ENCODE data around the gene STATH. TPM values are rescaled to one million over a fixed set of nuclear protein-coding genes. Genes with fewer than 3 reads are reported as not detected.
"Not testable (repeated sequence)": the region's sequence is repeated elsewhere in the genome, so short reads cannot be mapped to it uniquely, and the experiment has no call there.

The STATH gene, protein sequence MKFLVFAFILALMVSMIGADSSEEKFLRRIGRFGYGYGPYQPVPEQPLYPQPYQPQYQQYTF
- not detected for total RNA-seq

DNA sequence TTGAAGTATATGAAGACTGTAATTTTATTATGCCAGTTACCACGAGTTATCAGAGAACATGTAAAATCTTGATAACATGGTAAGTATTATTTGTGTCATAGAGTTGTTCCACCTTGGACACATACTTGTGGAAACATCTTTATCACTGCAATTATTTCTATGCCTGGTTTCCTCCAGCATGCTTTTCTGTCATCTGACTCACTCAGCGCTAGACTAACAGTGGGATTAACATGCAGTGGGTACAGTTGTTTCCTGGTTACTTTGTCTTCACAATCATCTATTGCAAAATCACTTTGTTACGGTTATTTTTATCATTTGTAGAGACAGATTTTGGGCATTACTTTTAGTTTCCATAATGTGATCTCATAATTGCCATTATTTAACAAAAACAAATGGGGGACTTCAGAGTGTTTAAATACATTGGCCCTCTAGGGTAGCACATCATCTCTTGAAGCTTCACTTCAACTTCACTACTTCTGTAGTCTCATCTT is at the start of gene STATH:
Gene STATH, plus strand, starts transcription at position 441 of the 491 bp plus-strand sequence. CDS start 2,472 bp downstream, outside the sequence.
- Histone ChIP-seq H3K4me1 (ENCODE audit: insufficient read depth, low read length) (no peaks in the 10 kb centered on the region), H3K27me3 (ENCODE audit: insufficient read depth, low read length) (no peaks in the 10 kb centered on the region), H3K4me3 (ENCODE audit: low read length) (no peak within 1 kb of the TSS), H3K9me3 (ENCODE audit: low read depth, low read length) (no peaks in the 10 kb centered on the region)

DNA sequence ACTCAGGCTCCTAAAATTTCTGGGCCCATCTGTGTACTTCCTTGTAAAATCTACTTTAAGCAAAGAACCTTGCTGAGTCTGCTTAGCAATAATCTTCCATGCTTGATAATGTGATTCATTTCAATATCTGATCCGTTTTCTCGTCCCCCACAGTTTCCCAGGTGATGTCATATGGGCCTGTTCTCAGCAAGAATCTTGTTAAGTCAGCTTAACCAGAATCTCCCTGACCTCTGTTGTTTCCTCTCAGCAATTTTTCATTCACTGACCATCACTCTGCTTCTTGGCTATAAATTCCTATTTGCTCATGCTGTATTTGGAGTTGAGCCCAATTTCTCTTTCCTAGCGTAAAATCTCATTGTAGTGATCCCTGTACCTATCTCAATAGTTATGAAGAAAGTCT is 44.2 kb upstream of the STATH start:
- Histone ChIP-seq H3K27me3 (ENCODE audit: insufficient read depth, low read length) (no peaks in the 10 kb centered on the region), H3K4me3 (ENCODE audit: low read length) (no peak overlapping the region), H3K4me1 (ENCODE audit: insufficient read depth, low read length) (no peaks in the 10 kb centered on the region), H3K9me3 (ENCODE audit: low read depth, low read length) (no peaks in the 10 kb centered on the region)

DNA sequence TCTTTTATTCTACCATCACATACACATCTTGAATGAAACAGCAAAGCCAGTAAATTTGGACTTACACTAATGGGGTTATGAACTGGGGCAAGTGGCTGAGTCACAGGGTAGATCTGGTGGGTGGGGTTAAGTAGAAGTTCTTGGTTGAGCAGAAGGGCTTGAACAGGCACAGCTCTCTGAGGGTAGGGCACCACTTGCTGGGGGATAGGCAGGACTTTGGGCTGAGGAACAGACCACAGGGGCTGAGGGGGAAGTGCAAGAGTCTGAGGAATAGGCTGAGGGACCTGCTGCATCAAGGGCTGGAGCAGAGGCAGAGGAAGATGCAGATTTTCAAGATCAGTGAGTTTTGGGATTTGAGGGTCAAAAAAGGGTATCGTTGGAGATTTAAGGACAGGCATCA is 38.6 kb upstream of the STATH start:
- no peak overlapping the region for H3K4me3 ChIP-seq (ENCODE audit: low read length)
- H3K9me3 ChIP-seq (ENCODE audit: low read depth, low read length) = no peaks in the 10 kb centered on the region
- no peaks in the 10 kb centered on the region for H3K4me1 ChIP-seq (ENCODE audit: insufficient read depth, low read length)

DNA sequence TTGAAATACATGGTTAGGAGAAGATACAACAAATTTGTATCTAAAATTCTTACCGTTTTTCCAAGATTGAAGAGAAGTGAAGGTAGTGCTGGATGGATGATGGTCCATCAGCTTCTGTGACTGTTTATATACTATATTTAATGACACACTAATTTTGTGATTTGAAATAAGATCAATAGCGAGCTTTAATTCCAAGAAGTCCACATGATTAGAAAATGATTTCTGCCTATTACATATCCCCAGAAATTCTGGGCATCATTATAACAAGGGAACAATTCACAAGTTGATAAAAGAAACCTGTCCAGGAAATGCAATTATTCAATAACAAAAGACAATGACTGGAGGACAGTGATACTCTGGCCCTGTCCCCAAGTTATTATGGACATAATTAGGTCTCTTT is 30.1 kb upstream of the STATH start, which contains the start of gene CSN2:
Gene CSN2, minus strand, starts transcription at position 101 of the 400 bp plus-strand sequence. CDS start 4,733 bp downstream, outside the sequence.
- Histone ChIP-seq H3K27me3 (ENCODE audit: insufficient read depth, low read length) (no peaks in the 10 kb centered on the region), H3K9me3 (ENCODE audit: low read depth, low read length) (no peaks in the 10 kb centered on the region), H3K4me1 (ENCODE audit: insufficient read depth, low read length) (no peaks in the 10 kb centered on the region)

More for the DNA sequence above, 38.6 kb upstream of the STATH start:
- H3K27me3 ChIP-seq (ENCODE audit: insufficient read depth, low read length) = no peaks in the 10 kb centered on the region

DNA sequence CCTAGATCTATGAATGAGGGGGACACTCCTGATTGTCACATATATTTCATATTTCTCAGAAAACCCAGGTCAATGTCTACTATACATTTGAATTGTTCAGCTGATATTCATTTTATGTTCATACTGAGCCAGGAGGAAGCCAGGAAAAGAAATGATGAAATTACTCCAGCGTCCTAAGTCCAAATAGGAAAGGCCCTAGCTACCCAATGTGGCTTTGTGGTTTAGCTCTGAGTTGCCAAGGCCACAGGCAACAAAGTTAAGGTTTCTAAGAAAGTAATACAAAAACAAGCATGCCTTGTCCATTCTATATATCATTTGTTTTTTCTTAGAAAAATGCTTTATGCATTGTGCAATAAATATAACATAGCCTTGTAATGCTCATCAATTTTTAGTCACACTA is 25.7 kb upstream of the STATH start:
- no peaks in the 10 kb centered on the region for H3K4me1 ChIP-seq (ENCODE audit: insufficient read depth, low read length)
- no peaks in the 10 kb centered on the region for H3K9me3 ChIP-seq (ENCODE audit: low read depth, low read length)
- no peak overlapping the region for H3K4me3 ChIP-seq (ENCODE audit: low read length)
- H3K27me3 ChIP-seq (ENCODE audit: insufficient read depth, low read length) = no peaks in the 10 kb centered on the region

More for the DNA sequence above, 30.1 kb upstream of the STATH start, which contains the start of gene CSN2:
- no peak within 1 kb of the TSS for H3K4me3 ChIP-seq (ENCODE audit: low read length)

DNA sequence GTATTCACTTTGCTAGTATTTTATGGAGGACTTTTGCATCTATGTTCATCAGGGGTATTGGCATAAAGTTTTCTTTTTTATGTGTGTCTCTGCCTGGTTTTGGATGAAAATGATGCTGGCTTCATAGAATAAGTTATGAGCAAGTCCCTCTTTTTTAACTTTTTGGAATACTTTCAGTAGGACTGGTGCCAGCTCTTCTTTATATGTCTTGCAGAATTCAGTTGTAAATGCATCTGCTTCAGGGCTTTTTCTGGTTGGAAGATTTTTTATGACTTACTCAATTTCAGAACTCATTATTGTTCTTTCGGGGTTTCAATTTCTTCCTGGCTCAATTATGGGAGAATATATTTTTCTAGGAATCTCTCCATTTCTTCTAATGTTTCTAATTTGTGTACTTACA is 21.1 kb upstream of the STATH start:
- Histone ChIP-seq H3K4me3 (ENCODE audit: low read length) (no peak overlapping the region), H3K9me3 (ENCODE audit: low read depth, low read length) (no peaks in the 10 kb centered on the region), H3K4me1 (ENCODE audit: insufficient read depth, low read length) (no peaks in the 10 kb centered on the region), H3K27me3 (ENCODE audit: insufficient read depth, low read length) (no peaks in the 10 kb centered on the region)

DNA sequence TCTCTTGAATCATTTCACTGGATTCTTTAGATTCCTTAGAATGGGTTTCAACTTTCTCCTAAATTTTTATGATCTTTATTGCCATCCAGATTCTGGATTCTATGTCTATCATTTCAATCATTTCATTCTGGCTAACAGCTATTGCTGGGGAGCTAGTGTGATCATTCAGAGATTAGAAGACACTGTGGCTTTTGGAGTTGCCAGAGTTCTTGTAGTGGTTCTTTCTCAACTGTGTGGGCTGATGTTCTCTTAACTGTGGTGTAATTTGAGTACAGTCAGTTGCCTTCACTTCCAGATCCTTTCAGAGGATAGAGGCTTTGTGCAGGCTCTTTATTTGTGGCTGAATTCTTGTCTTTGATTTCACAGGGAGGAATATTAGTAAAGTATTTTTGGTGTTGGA is 18.2 kb upstream of the STATH start:
- H3K4me3 ChIP-seq (ENCODE audit: low read length) = no peak overlapping the region
- no peaks in the 10 kb centered on the region for H3K27me3 ChIP-seq (ENCODE audit: insufficient read depth, low read length)
- no peaks in the 10 kb centered on the region for H3K9me3 ChIP-seq (ENCODE audit: low read depth, low read length)
- no peaks in the 10 kb centered on the region for H3K4me1 ChIP-seq (ENCODE audit: insufficient read depth, low read length)

DNA sequence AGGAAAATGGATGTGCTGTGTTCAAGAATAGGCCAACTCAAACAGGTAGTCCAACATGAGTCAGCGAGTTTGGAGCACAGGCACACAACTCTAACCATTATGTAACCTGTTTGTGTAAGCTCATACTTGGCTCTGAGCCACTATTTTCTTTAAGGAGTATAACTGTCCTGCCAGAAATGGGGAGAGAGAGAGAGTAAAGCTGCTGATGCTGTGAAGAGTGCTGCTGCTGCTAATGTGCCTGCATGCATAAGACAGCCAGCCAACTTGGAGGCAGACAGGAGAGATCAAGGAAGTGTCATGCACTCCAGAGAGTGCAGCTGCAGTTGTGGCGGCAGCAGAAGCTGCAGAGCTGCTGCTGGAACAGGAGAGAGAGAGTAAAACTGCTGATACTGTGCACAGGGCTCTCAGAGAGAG is 11.7 kb upstream of the STATH start:
- H3K27me3 ChIP-seq (ENCODE audit: insufficient read depth, low read length) = no peaks in the 10 kb centered on the region
- H3K4me1 ChIP-seq (ENCODE audit: insufficient read depth, low read length) = no peaks in the 10 kb centered on the region
- H3K4me3 ChIP-seq (ENCODE audit: low read length) = no peak overlapping the region
- no peaks in the 10 kb centered on the region for H3K9me3 ChIP-seq (ENCODE audit: low read depth, low read length)

DNA sequence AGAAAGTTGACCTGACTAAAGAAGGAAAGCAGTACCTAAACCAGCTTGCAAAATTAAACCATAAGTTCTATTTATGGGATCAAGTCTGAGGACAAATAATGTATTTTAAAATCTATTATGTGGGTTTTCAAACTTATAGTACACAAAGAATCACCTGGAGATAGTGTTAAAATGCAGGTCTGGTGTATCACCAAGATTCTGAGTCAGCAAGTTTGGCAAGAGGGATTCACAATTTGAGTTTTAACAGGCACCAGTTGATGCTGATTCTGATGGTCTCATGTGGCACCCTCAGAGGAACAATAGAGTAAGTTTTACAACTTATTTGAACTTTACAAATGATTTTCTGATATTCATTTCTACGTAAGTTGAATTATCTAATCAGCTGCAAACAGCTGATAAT is 9.1 kb upstream of the STATH start:
- H3K27me3 ChIP-seq (ENCODE audit: insufficient read depth, low read length) = no peaks in the 10 kb centered on the region
- H3K9me3 ChIP-seq (ENCODE audit: low read depth, low read length) = no peaks in the 10 kb centered on the region
- H3K4me1 ChIP-seq (ENCODE audit: insufficient read depth, low read length) = no peaks in the 10 kb centered on the region
- no peak overlapping the region for H3K4me3 ChIP-seq (ENCODE audit: low read length)

DNA sequence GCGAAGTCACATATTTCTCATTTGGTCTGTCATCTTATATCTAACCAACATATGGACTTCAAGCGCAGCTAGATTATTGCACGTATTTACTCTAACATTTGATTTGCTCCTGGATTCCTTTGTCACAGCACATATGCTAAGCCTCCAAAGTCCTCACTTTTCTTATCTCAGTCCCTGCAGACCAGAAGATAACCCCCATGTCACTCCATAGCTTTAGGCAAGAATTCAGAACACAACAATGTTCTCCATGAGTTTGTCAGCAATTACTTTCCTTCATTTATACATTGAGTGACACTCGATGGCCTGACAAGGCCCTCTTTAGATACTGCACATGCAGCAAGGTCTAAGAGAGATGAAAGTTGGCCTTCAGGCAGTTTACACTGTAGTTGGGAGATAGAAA is 4.8 kb upstream of the STATH start:
- H3K4me3 ChIP-seq (ENCODE audit: low read length) = no peak overlapping the region

DNA sequence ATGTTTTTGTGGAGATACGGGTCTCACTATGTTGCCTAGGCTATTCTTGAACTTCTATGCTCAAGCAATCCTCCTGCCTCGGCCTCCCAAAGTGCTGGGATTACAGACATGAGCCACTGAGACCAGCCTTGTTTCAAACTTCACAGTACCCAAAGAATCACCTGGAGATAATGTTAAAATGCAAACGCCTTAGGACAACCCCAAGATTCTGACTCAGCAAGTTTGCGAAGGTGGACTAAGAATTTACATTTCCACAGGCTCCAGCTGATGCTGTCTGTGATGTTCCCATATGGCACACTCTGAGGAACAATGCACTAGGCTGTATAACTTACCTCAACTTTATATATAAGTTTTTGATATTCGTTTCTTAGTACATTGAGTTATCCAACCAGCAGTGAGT is 984 bp upstream of the STATH start:
- H3K9me3 ChIP-seq (ENCODE audit: low read depth, low read length) = no peaks in the 10 kb centered on the region
- no peak overlapping the region for H3K4me3 ChIP-seq (ENCODE audit: low read length)
- no peaks in the 10 kb centered on the region for H3K27me3 ChIP-seq (ENCODE audit: insufficient read depth, low read length)
- no peaks in the 10 kb centered on the region for H3K4me1 ChIP-seq (ENCODE audit: insufficient read depth, low read length)

More for the DNA sequence above, 4.8 kb upstream of the STATH start:
- Histone ChIP-seq H3K27me3 (ENCODE audit: insufficient read depth, low read length) (no peaks in the 10 kb centered on the region), H3K9me3 (ENCODE audit: low read depth, low read length) (no peaks in the 10 kb centered on the region), H3K4me1 (ENCODE audit: insufficient read depth, low read length) (no peaks in the 10 kb centered on the region)

DNA sequence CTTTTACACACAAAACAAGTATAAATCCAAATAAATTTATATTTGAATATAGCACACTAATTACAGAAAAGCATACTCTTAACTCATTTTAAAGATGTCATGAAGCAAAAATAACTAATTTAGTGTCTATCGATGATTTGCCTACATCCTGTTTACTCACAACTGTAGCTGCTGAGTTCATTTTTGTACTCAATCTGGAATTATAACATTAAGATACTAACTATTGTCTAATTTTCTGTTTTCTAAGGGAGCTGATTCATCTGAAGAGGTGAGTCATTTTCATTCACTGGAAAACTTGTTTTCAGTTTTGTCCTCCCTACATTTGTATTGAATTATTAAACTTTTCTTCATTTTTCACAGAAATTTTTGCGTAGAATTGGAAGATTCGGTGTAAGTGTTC is 3.7 kb downstream of the STATH start:
- Histone ChIP-seq H3K4me3 (ENCODE audit: low read length) (no peak overlapping the region), H3K4me1 (ENCODE audit: insufficient read depth, low read length) (no peaks in the 10 kb centered on the region)

DNA sequence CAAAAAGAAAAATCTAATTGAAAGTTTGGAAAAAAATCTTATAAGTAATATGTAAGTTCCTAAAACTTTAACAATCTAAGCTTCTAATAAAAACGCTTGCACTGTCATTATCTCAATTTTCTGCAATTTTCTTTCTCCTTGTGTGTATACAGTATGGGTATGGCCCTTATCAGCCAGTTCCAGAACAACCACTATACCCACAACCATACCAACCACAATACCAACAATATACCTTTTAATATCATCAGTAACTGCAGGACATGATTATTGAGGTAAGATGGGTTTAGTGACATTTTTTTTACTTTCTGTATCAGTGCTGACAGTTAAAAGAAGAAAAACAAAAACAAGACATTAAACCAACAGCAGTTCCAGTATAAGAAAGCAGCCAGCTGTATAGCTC is 4.9 kb downstream of the STATH start:
- Histone ChIP-seq H3K4me1 (ENCODE audit: insufficient read depth, low read length) (no peaks in the 10 kb centered on the region), H3K27me3 (ENCODE audit: insufficient read depth, low read length) (no peaks in the 10 kb centered on the region), H3K9me3 (ENCODE audit: low read depth, low read length) (no peaks in the 10 kb centered on the region), H3K4me3 (ENCODE audit: low read length) (no peak overlapping the region)

More for the DNA sequence above, 3.7 kb downstream of the STATH start:
- H3K27me3 ChIP-seq (ENCODE audit: insufficient read depth, low read length) = no peaks in the 10 kb centered on the region
- H3K9me3 ChIP-seq (ENCODE audit: low read depth, low read length) = no peaks in the 10 kb centered on the region

DNA sequence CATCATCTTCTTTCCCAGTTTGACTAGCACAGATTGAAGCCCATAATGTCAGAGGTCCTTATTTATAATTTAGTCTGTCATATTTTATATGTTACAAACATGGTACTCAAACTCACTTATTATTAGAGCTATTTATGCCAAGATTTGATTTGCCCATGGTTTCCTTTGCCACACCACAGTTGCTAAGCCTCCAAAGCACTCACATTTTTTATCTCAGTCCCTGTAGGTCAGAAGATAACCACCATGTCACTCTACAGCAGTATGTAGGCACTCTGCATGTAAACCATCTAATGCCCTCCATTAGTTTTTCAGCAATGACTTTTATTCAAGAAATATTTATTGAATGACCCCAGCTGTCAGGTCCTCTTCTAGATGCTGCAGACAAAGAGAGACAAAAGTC is 6.7 kb downstream of the STATH start:
- no peaks in the 10 kb centered on the region for H3K9me3 ChIP-seq (ENCODE audit: low read depth, low read length)
- H3K27me3 ChIP-seq (ENCODE audit: insufficient read depth, low read length) = no peaks in the 10 kb centered on the region
- H3K4me3 ChIP-seq (ENCODE audit: low read length) = no peak overlapping the region
- no peaks in the 10 kb centered on the region for H3K4me1 ChIP-seq (ENCODE audit: insufficient read depth, low read length)

DNA sequence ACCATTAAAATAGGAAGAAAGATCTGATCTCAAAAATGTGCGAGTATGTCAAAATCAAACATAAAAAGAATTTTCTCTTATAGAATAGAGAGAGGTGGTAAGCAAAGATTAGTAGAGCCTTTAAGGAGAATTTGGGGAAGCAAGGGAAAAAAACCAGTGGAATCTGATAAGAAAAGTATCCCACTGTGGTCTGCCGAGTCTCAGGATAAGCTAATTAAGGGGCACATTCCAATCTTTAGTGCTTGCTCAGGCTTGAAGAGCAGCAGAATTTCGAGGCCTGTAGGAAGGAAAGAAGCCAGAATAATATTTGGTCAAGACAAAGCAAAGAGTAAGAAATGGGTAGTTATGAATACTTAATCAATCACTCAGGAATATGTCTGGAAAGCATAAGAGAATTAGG is 13.0 kb downstream of the STATH start:
- Histone ChIP-seq H3K4me3 (ENCODE audit: low read length) (no peak overlapping the region), H3K4me1 (ENCODE audit: insufficient read depth, low read length) (no peaks in the 10 kb centered on the region), H3K27me3 (ENCODE audit: insufficient read depth, low read length) (no peaks in the 10 kb centered on the region), H3K9me3 (ENCODE audit: low read depth, low read length) (no peaks in the 10 kb centered on the region)

DNA sequence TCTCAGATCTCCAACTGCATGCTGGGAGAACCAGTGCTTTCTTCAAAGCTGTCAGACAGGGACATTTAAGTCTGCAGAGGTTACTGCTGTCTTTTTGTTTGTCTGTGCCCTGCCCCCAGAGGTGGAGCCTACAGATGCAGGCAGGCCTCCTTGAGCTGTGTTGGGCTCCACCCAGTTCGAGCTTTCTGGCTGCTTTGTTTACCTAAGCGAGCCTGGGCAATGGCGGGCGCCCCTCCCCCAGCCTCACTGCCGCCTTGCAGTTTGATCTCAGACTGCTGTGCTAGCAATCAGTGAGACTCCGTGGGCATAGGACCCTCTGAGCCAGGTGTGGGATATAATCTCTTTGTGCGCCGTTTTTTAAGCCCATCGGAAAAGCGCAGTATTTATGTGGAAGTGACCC is 23.2 kb downstream of the STATH start:
- not testable (repeated sequence) for H3K27me3 ChIP-seq (ENCODE audit: insufficient read depth, low read length); H3K4me1 ChIP-seq (ENCODE audit: insufficient read depth, low read length)

More for the DNA sequence above, 23.2 kb downstream of the STATH start:
- not testable (repeated sequence) for H3K9me3 ChIP-seq (ENCODE audit: low read depth, low read length); H3K4me3 ChIP-seq (ENCODE audit: low read length)

Data from mononuclear cell (primary cell).